HT1080 (cell line): Measurements from ENCODE around the gene MYLIP. TPM values are rescaled to one million over a fixed set of nuclear protein-coding genes. Genes with fewer than 3 reads are reported as not detected.

Experiments
- DNase-seq: peaks from one replicate; pipeline ENCODE4 v3.0.0-alpha.2; 2015; ENCODE audit warnings: low read depth
- polyA plus RNA-seq, 2 experiments: library from polyadenylated mRNA; depleted of rRNA; stranded (reverse); fragments of >200 nt; gene quantifications; 2 replicates each; pipeline ENCODE4 v1.2.3, GENCODE V29; 2015
- total RNA-seq: library from RNA; depleted of rRNA; stranded (reverse); fragments of >200 nt; shearing (Covaris generic); gene quantifications from 2 replicates; pipeline ENCODE4 v1.2.3, GENCODE V29; 2014; rRNA removed

Gene MYLIP
- total RNA-seq, result 6.1 and 6.7 TPM in 2 replicates
- 5.5 and 6.1 TPM in 2 replicates for polyA plus RNA-seq (2015; cell fraction: cytosol; rRNA removed)
- 8.4 and 10.0 TPM in 2 replicates for polyA plus RNA-seq (2015; cell fraction: nucleus; rRNA removed)

DNA sequence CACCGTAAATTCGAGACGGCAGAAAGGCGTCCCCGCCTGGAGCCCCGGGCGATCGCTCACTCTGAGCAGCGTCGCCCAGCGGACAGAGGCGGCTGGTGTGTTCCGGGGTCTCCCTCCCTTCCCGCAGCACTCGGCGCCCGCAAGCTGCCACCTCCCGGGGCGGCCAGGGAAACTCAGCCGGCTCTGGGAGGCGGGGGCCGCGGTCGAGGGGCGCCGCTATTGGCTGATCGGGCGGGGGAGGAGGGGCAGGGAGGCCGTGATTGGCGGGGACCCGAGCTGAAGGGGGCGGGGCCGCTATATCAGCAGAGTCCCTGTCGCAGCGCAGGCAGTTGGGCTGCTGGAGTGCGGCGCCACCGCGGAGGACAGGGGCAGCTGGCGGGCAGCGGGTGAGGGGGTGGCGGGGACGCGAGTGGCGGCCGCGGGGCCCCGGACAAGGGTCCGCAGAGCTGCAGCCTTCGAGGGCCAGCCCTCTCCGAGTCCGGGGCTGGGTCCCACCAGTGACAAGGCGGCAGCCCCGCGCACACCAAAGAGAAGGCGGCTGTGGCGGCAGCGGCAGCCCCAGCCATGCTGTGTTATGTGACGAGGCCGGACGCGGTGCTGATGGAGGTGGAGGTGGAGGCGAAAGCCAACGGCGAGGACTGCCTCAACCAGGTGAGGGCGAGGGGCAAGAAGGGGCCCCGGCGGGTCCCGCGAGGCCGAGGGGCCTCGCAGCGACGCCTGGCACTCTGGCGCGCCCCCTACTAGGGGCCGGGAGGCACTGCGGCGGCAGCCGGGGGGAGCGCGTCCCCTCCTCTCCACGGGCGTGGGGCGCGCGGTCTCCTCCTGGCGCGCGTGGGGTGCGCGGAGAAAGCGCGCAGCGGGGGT is at the start of gene MYLIP:
MYLIP (plus strand) TSS at position 328 of the 864 bp plus-strand sequence; CDS start at position 565, 237 bp downstream.
- peak; percentile 87 for DNase-seq

DNA sequence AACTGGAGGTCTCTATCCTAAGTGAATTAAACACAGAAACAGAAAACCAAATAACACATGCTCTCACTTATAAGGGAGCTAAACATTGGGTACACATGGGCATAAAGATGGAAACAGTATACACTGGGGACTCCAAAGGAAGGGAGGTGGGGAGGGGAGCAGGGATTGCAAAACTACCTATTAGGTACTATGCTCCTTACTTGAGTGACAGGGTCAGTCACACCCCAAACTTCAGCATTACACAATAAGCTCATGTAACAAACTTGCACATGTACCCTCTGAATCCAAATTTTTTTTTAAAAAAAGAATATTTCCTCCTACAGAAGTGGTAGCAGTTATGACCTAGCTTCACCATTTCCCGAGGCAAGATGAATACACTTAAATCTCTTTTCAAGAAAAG is 49.5 kb upstream of the MYLIP start:
- no peak for DNase-seq

DNA sequence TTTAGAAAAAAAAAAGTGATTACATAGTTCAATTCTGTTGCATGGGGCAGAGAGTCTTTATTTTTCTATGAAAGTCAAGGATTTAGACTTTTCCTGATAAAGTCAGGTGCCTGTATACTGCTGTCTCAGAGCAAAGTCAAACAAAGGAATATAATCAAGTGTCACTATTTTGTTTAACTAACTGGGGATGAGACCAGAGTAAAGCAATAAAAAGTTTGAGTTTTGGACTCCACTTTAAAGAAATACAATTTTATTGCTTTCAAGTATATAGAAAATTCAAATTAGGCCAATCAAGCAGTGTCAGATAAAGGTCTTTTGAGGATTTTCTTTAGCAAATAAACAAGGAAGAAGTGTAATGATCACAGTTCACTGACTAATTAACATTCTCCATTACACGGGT is 48.7 kb upstream of the MYLIP start:
- no peak for DNase-seq

DNA sequence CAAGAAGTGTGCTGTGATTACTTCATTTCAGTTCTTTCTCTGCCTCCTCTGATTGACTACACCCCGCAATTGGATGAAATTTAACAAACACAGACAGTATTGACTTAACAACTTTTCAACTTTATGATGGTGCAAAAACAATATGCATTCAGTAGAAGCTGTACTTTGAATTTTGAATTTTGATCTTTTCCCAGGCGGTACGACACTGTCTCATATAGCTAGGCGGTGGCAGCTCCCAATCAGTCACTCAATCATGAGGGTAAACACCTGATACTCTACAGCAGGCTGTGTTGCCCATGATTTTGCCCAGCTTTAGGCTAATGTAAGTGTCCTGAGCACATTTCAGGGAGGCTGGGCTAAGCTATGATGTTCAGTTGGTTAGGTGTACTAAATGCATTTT is 47.6 kb upstream of the MYLIP start:
- no peak for DNase-seq

DNA sequence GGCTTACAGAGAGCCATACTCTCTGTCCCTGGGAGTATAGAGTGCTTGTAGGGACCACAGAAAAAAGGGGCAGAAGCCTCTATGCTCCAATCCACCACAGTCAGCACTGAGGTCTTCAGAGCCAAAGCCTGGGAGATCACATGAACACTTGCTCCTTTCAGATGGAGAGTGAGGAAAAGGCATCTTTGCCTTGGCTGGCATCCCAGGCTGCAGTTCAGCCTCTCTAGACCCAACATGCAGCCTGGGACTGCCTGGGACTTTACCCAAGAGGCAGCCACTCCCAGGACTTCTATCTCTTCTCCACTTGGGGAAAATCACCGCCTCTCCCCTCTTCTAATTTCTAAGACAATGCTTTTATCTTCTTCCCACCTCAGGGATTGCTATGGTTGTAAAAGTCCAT is 46.5 kb upstream of the MYLIP start:
- no peak for DNase-seq

DNA sequence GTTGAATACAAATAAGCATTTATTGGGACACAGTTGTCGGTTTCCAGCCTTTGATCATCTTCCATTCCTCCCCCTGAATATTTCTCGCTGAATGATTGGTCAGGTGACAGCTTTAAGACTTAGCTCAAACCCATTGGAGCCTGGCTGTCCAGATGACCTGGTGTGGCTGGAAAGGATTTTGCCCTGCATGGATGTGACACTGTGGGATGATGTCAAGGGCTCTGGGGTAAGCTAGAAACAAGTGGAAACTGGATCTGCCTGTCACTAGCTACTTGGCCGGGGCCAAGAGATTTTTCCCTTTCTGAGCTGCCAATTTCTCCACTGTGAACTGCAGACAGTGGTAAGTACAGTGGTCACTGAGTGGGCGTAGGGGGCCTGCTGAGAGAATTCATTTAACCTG is 41.9 kb upstream of the MYLIP start:
- DNase-seq, result no peak

DNA sequence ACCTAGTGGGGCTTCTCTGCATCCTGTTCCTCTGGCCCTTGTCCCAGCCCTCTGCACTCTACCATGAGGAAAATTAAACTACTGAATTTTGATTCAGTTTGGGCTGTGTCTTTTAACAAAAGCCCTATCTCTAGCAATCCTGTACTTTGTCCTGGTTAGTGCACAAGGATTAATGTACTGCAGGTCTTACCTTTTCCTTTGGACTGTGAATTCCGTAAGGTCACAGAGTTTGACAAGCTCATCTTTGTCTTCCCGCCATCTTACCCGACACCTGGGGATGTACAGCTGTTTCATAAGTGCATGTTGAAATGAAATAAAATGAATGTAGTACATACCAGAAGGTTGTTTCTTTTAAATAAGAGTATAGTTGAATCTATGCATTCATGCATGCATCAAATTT is 41.5 kb upstream of the MYLIP start:
- DNase-seq, result no peak

DNA sequence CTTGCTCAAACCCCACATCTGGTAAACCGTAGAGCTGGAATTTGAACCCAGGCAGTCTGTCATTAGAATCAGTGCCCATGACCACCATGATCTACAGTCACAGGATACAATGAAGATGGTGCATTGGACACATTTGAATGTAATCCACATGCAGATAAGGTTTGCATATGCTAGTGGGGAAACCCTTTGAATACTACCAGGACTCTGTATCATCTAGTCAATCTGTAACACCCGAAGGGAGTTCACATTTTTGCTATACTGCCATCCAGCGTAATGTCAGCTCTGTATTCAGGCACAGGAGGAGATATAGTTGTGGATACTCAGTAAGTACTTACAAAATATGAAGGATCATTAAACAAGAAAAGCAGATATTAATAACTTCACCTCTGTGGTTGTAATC is 40.5 kb upstream of the MYLIP start:
- no peak for DNase-seq

DNA sequence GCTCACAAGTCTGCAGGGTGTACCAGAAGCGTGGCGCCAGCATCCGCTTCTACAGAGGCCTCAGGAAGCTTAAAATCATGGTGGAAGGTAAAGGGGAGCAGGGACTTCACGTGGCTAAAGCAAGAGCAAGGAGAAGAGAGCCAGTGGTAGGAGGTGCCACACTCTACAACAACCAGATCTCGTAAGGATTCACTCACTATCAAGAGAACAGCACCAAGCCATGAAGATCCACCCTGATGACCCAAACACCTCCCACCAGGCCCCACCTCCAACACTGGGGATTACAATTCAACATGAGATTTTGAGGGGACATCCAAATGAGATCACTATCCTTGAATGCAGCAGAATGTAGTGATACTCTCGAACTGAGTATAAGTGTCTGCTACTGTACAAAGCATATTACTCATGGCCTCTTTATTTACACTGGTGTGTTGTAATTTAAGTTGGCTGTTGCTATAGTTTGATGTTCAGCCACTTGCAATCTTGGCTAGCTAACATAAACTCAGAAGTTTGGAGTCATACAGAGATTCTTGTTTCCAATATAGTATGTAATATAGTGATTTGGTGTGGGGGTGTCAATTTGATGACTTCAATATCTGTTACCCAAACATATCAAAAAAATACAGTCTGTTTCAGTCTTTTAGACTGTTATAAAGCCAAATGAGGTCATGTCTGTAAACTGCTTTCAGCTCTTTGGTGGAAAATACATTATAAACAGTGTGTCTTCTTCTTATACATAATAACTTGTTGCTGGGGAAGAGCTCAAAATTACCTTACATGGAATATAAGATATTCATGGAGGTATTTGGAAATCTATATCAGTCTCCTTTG is 39.4 kb upstream of the MYLIP start:
- no peak for DNase-seq

DNA sequence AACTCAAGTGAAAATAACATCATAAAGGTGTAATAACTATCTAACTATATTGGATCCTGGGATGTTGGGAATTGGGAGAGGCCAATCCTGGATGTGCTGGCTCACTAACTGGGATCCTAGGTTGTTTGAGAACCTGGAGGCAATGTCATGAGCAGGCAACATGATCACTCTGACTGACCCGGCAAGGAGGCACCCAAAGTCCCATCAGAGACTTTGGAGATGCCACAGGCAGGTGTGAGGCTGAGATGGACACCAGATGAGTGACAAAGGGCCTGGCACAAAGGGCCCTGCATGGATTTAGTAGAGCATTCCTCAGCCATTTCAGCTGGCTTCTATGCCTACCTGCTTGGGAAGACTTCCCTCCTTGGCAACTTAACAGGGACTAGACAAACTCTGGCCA is 38.4 kb upstream of the MYLIP start:
- no peak for DNase-seq

DNA sequence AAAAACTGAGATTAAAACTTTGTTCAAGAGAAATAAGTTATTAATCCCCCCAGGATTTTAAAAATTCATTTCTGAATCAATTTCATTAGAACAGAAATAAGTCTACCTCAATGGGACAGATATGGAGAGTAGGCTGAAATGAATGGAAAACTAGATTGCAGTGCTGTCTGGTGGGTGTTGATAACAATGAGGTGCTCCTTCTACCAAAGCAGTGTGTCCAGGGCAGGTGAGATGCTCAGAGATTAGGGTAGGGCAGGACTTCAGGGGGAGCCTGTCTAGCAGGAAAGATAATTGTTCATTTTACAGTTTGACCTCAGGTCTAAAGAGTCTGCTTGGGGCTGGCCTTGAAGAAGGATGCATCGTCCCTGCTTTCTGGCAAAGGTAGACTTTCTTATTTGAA is 38.0 kb upstream of the MYLIP start:
- no peak for DNase-seq

DNA sequence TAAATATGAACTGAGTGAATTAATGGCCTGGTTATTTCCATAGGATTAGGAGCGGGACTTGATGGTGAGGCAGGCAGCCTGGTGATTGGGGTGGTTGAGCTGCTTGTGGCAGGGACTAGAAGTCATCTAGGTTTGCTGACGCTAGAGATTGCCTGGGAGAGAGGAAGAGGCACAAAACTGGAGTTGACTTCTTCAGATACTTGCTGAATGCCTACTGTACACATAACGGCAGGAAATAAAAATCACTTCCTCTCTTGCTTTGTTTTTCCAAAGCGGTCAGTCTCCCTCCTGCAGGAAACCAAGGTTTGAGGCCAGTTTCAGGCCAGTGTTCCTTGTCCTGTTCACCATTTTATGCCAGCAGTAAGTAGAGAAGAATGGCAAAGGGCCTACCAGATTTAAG is 36.7 kb upstream of the MYLIP start:
- peak; percentile 13 for DNase-seq

DNA sequence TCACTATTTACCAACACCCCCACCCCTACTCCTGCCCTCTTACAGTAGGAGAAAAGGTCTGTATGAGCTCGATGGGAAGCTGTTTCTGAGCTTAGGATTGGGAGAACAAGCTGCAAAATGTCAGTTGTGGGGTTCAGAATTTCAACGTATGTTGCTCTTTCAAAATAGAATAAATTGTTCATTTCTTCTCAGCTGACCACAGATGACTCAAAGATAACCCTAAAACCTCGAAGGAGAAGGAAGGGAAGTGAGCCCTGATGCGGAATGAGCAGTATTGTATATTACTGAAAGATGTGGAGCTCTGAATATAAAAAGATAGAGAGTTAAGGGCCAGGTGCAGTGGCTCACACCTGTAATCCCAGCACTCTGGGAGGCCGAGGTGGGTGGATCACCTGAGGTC is 35.9 kb upstream of the MYLIP start:
- DNase-seq, result no peak

DNA sequence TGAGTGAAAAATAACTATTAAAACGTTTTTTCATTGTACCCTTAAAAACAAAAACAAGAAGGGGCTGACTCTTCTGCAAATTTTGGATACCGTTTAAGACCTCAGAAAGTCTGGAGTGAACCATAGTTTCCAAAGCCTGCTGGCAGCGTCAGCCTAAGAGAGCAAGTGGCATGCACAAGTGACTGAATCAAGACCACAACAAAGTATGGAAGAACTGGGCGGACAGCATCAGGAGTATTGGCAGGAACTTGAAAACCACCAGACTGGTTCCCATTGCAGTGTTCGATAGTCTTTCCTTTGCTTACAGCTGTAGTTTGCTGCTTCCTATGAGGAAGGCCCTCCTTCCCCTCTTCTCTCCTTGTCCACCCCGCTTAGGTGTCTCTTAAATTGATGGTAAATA is 33.7 kb upstream of the MYLIP start:
- no peak for DNase-seq

DNA sequence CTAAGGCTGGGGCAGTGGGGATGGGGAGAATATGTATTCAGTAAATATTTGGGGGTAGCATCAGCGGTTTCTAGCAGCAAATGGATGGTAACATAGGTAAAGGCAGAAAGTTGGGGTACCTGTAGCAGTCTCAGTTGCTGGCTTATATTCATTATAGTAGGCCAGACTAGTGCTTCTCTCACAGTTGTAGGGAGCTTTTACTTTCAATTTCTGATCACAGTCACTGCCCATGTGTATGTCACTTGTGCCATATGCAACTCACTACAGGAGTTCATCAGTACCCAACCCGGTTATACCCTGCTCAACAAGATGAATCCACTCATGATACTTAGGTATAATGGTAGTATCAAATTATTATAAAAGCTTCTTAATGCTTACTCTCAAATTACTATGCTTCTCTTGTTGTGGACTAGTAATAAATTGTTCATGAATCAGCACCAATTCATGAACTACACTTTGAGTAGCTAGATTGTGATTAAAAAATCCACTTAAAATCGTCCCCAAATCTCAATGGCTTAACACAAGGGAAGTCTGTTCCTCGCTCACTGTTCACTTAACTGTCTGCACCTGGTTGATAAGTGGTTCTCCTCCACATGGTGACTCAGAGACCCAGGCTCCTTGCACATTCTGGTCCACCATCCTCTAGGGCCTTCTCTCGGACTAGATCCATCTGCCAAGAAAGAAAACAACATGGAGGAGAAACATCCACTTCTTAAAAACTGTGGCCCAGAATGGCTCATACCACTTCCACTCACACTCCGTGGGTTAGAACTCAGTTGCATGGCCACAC is 31.3 kb upstream of the MYLIP start:
- no peak for DNase-seq

DNA sequence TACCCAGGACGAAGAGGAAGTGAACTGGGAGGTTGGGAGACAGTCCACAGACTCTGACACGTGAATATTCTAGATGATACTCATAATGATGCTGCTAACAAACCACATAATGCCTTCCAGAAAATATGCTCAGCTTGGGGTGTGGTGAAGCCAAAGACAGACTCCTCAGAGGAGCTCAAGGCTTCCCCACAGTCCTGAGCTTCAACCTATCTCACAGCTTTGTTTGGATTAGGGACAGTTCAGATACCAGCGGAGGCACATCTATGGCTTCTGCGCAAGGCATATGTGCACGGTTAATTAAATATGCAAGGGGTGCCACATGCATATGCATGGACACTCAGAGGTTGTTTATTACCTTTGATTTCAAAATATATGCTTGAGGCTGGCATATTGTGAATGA is 30.7 kb upstream of the MYLIP start:
- DNase-seq, result peak; percentile 11

DNA sequence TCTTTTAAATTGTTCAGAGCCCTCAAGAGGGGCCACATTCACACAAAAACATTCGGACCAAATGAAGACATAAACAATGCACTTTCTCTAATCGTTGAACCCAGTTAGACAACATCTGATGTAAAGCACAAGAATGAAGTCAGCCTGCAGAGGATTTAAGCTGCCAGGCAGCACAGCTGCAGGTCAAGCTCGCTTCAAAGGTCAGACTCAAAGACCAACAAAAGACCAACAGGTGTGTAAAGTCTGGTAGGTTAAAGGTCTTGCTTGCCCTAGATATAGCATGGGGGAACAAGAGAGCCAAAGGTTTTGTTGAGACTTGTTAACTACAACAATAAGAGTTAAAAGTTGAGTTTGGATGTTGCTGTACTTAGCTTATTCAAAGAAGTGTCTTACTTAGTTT is 26.7 kb upstream of the MYLIP start:
- DNase-seq, result no peak

DNA sequence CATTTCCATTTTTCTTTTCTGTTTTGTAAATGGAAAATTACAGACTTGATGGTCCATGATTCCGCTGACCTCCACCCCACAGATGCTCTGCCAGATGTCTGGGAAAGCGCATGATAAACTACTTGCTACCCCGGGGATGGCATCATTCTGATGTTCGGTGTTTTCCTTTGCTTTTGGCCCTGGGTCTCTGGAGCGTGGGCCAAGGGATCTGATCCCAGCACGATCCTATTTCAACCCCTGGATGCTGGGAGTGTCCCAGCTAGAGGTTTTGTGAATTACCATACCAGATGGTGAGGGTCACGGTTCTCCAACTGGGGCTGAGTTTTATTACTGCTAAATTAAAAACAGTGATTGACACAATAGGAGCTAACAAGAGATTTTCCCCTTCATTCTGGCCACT is 25.2 kb upstream of the MYLIP start:
- no peak for DNase-seq

DNA sequence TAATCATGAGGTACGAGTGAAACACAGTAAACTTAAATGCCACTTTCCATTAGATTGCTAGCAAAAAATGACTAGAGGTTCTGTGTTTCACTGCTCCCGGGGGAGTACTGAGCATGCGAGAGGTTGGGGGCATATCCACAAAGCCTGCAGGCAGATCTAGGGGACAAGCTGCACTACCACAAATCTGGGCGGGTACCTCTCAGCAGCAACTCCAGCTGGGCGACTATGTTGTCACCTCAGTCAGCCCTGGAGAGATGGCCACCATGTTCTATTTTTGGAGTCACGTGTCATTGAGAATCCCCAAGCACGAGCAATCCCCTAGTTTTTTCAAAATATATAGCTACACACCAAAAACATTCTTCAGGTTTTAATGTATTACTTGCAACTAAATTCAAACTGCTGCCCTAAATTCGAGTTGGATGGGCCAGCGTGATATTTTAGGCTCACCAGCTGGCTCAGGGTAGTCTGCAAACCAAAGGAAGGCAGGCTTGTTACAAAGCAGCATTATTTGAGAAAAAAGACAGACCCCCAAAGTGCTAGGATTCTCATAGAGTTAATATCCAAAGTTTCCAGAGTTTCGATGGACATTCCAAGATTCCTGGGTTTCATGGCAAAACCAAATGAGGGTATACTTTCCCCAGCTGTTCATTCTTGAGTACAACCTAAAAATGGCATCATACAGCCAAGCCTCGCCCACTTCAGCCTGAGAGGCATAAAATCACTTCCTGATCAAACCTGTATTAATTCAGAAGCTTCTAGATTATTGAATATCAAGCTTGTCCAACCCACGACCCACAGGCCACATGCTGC is 24.1 kb upstream of the MYLIP start:
- no peak for DNase-seq

DNA sequence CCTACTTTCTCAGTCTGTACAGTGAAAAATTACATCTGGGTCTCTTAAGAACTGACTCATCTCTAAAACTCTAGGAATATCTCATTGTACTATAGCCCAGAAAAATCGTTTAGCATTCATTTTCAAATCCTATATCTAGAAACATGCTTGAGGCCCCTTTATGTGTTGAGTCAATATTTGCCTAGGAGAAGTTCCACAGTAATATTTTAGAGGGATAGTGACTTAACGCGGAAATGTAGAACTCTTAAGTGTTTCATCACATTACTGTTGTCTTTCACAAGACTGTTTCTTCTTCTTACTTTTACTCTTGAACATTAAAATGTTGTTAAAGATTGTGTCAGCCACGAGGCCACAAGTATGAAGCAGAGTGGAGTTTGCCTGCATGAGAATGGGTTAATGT is 23.0 kb upstream of the MYLIP start:
- no peak for DNase-seq
